ENCODE results near the gene SERTAD2.

The SERTAD2 gene

DNA sequence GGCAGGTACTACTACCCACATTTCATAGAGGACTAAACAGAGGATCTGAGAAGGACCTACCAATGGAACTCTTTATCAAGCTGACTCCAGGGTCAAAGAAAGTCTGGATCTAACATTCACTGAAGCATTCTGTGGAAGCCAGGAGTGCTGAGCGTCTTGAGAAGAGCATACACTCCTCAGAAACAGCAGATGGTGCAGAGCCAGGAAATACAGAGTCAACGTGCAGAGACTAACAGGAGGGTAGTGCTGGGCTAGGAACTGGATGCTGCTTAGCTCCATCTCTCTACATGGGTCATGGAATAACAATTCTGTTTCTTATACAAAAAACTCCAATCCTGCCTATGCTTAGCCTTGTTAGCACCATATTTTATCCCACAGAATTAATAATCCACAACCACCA, 5.5 kb upstream of the SERTAD2 start:
- H4K20me1 ChIP-seq (ENCODE audit: insufficient read depth, low read length), result no peaks in the 10 kb centered on the region
- TF ChIP-seq EZH2phosphoT487 (IDR thresholded peaks at IDR 0.05; ENCODE audit: low read depth), result no peak
- TF ChIP-seq, protein P1, sequence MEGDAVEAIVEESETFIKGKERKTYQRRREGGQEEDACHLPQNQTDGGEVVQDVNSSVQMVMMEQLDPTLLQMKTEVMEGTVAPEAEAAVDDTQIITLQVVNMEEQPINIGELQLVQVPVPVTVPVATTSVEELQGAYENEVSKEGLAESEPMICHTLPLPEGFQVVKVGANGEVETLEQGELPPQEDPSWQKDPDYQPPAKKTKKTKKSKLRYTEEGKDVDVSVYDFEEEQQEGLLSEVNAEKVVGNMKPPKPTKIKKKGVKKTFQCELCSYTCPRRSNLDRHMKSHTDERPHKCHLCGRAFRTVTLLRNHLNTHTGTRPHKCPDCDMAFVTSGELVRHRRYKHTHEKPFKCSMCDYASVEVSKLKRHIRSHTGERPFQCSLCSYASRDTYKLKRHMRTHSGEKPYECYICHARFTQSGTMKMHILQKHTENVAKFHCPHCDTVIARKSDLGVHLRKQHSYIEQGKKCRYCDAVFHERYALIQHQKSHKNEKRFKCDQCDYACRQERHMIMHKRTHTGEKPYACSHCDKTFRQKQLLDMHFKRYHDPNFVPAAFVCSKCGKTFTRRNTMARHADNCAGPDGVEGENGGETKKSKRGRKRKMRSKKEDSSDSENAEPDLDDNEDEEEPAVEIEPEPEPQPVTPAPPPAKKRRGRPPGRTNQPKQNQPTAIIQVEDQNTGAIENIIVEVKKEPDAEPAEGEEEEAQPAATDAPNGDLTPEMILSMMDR (IDR thresholded peaks at IDR 0.05; ENCODE audit: low read depth, low read length), result no peak
- H3K4me1 ChIP-seq (ENCODE audit: low read length), result peaks cover 65% of the 10 kb centered on the region
- no peaks in the 10 kb centered on the region for H3K79me2 ChIP-seq (ENCODE audit: low read length)
- no peak overlapping the region for H3K9ac ChIP-seq (ENCODE audit: low read length)
- no peak overlapping the region for H3K4me2 ChIP-seq (ENCODE audit: low read length)
- no peak overlapping the region for H3K4me3 ChIP-seq (ENCODE audit: low read length)
- H3K27me3 ChIP-seq (ENCODE audit: low read depth, low read length), result no peaks in the 10 kb centered on the region
- H2AFZ ChIP-seq (ENCODE audit: low read depth, low read length), result no peak overlapping the region
- H3K36me3 ChIP-seq (replicated peaks; ENCODE audit: low read depth, low read length), result no peaks in the 10 kb centered on the region
- no peak overlapping the region for H3K27ac ChIP-seq (ENCODE audit: low read length)
- peaks cover 3% of the 10 kb centered on the region; the same call in 1 of the 2 replicates for H3K9me3 ChIP-seq (ENCODE audit: insufficient read depth, low read length)

DNA sequence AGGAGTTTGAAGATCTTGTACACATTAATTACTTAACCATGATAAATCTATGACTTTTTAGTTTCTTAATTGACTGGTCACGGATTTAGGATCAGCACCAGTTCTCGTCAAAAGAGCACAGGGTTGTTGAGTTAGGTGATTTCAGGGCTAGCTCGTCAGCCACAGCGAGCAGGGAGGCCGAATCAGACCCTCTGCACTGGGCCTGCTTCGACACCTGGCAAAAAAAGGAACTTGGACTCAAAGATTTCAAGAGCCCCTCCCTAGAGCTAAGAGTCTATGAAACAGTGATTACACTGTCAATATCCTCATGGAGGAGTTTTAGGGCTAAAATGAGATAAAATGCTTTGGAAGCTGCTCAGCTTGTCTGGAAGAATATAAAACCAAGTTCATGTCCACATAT, 4.6 kb upstream of the SERTAD2 start:
- Histone ChIP-seq H2AFZ (ENCODE audit: low read depth, low read length) (no peak overlapping the region), H3K27ac (ENCODE audit: low read length) (peak overlapping the region; percentile 36), H3K27me3 (ENCODE audit: low read depth, low read length) (no peaks in the 10 kb centered on the region), H3K9me3 (ENCODE audit: insufficient read depth, low read length) (peaks cover 3% of the 10 kb centered on the region; the same call in 1 of the 2 replicates), H3K9ac (ENCODE audit: low read length) (peak overlapping the region; percentile 6; the same call in 1 of the 2 replicates), H3K36me3 (replicated peaks; ENCODE audit: low read depth, low read length) (no peaks in the 10 kb centered on the region), H3K79me2 (ENCODE audit: low read length) (peaks cover 3% of the 10 kb centered on the region; the same call in 1 of the 2 replicates), H4K20me1 (ENCODE audit: insufficient read depth, low read length) (no peaks in the 10 kb centered on the region), H3K4me2 (ENCODE audit: low read length) (peak overlapping the region; percentile 77), H3K4me1 (ENCODE audit: low read length) (peaks cover 65% of the 10 kb centered on the region), H3K4me3 (ENCODE audit: low read length) (no peak overlapping the region)
- TF ChIP-seq, protein P1 (IDR thresholded peaks at IDR 0.05; ENCODE audit: low read depth, low read length), result no peak
- TF ChIP-seq EZH2phosphoT487 (IDR thresholded peaks at IDR 0.05; ENCODE audit: low read depth), result no peak

DNA sequence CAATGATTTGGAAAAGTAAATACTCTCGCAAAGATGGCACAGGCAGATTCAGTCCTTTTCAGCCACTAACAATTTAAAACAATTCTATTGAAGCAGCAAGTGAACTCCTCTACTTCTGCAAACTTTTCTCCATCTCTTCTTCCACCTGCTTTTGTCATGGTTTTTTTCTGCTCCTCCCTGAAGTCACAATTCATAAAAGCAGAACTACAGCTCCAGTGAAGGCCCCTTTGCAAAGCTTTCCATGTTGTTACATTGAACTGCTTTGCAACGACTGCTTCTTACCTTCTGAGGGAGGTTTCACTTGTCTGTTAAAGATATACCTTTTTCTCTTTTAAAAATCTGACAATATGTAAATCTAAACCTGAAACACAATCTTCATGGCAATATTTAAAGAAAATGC, 3.7 kb upstream of the SERTAD2 start:
- Histone ChIP-seq H3K9ac (ENCODE audit: low read length) (no peak overlapping the region), H3K4me2 (ENCODE audit: low read length) (peak overlapping the region; percentile 77), H3K27me3 (ENCODE audit: low read depth, low read length) (no peaks in the 10 kb centered on the region), H2AFZ (ENCODE audit: low read depth, low read length) (no peak overlapping the region), H3K4me1 (ENCODE audit: low read length) (peaks cover 63% of the 10 kb centered on the region), H3K27ac (ENCODE audit: low read length) (peak overlapping the region; percentile 36), H3K9me3 (ENCODE audit: insufficient read depth, low read length) (peaks cover 3% of the 10 kb centered on the region; the same call in 1 of the 2 replicates), H3K4me3 (ENCODE audit: low read length) (no peak overlapping the region), H3K79me2 (ENCODE audit: low read length) (peaks cover 12% of the 10 kb centered on the region), H4K20me1 (ENCODE audit: insufficient read depth, low read length) (peaks cover 5% of the 10 kb centered on the region; the same call in 1 of the 2 replicates), H3K36me3 (replicated peaks; ENCODE audit: low read depth, low read length) (no peaks in the 10 kb centered on the region)
- TF ChIP-seq, protein P1 (IDR thresholded peaks at IDR 0.05; ENCODE audit: low read depth, low read length), result no peak
- no peak for TF ChIP-seq EZH2phosphoT487 (IDR thresholded peaks at IDR 0.05; ENCODE audit: low read depth)

DNA sequence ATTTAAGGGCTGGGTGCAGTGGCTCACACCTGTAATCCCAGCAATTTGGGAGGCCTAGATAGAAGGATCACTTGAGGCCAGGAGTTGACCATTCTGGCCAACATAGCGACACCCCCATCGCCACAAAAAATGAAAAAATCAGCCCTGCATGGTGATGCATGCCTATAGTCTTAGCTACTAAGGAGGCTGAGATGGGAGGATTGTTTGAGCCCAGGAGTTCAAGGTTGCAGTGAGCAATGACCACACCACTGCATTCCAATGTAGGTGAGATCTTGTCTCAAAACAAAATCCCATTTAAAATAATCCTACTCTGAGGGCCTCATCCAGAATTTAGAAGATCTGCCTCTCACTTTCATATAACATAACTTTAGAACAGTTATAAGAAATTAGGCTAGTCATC, 2.7 kb upstream of the SERTAD2 start:
- H3K27me3 ChIP-seq (ENCODE audit: low read depth, low read length), result no peaks in the 10 kb centered on the region
- H4K20me1 ChIP-seq (ENCODE audit: insufficient read depth, low read length), result peaks cover 16% of the 10 kb centered on the region
- H3K36me3 ChIP-seq (replicated peaks; ENCODE audit: low read depth, low read length), result no peaks in the 10 kb centered on the region
- peaks cover 3% of the 10 kb centered on the region; the same call in 1 of the 2 replicates for H3K9me3 ChIP-seq (ENCODE audit: insufficient read depth, low read length)
- H2AFZ ChIP-seq (ENCODE audit: low read depth, low read length), result no peak overlapping the region
- H3K27ac ChIP-seq (ENCODE audit: low read length), result no peak overlapping the region
- TF ChIP-seq EZH2phosphoT487 (IDR thresholded peaks at IDR 0.05; ENCODE audit: low read depth), result no peak
- TF ChIP-seq, protein P1 (IDR thresholded peaks at IDR 0.05; ENCODE audit: low read depth, low read length), result no peak
- peaks cover 22% of the 10 kb centered on the region for H3K79me2 ChIP-seq (ENCODE audit: low read length)
- no peak overlapping the region for H3K4me3 ChIP-seq (ENCODE audit: low read length)
- H3K4me2 ChIP-seq (ENCODE audit: low read length), result peak overlapping the region; percentile 77
- peaks cover 62% of the 10 kb centered on the region for H3K4me1 ChIP-seq (ENCODE audit: low read length)
- H3K9ac ChIP-seq (ENCODE audit: low read length), result no peak overlapping the region

Data from OCI-LY3 (cell line).